SK-N-SH (cell line): ENCODE results near the gene WFIKKN1.

Experiments used
- CHD2 ChIP-seq: fragments of 150-350 bp; IDR thresholded peaks from 2 replicates; pipeline ENCODE4 v1.6.1; 2018; ENCODE audit warnings: low read length; ENCODE audit not compliant: partially characterized antibody
- CTCF ChIP-seq: fragments of 200-600 bp; sonication (generic); IDR thresholded peaks from 2 replicates; pipeline ENCODE4 v1.6.1; 2017; ENCODE audit warnings: antibody characterized with exemption, mild to moderate bottlenecking, moderate library complexity
- EP300 ChIP-seq, 2 experiments: IDR thresholded peaks; 2 replicates each; pipeline versions ENCODE4 v1.4.0 to v1.6.1; 2012; ENCODE audit warnings: borderline replicate concordance in 1 of 2, low read depth in 1 of 2, low read length in 1 of 2
- GABPA ChIP-seq: IDR thresholded peaks from 2 replicates; pipeline ENCODE4 v1.4.0; 2012; ENCODE audit warnings: low read depth, mild to moderate bottlenecking
- JUND ChIP-seq: IDR thresholded peaks from 2 replicates; pipeline ENCODE4 v1.4.0; 2012
- MAX ChIP-seq: IDR thresholded peaks from 2 replicates; pipeline ENCODE4 v1.4.0; 2012; ENCODE audit warnings: low read depth
- POLR2AphosphoS5 ChIP-seq: IDR thresholded peaks from 2 replicates; pipeline ENCODE4 v1.6.1; 2012; ENCODE audit warnings: low read depth, low read length
- RCOR1 ChIP-seq: fragments of 150-350 bp; IDR thresholded peaks from 2 replicates; pipeline ENCODE4 v1.6.1; 2017; ENCODE audit warnings: antibody characterized with exemption, low read length
- RFX5 ChIP-seq: IDR thresholded peaks from 2 replicates; pipeline ENCODE4 v1.6.1; 2012; ENCODE audit warnings: mild to moderate bottlenecking, improper control_type of control experiment, low read length
- SMC3 ChIP-seq: IDR thresholded peaks from 2 replicates; pipeline ENCODE4 v1.6.1; 2012; ENCODE audit warnings: low read depth, low read length, improper control_type of control experiment
- TAF1 ChIP-seq: IDR thresholded peaks from 2 replicates; pipeline ENCODE4 v1.6.1; 2012; ENCODE audit warnings: low read depth, mild to moderate bottlenecking, low read length, moderate library complexity, borderline replicate concordance
- TCF12 ChIP-seq: IDR thresholded peaks from 2 replicates; pipeline ENCODE4 v1.4.0; 2012
- YY1 ChIP-seq: IDR thresholded peaks from 2 replicates; pipeline ENCODE4 v1.4.0; 2012; ENCODE audit warnings: low read depth, mild to moderate bottlenecking
- ZBTB33 ChIP-seq: IDR thresholded peaks from 2 replicates; pipeline ENCODE4 v1.4.0; 2012; ENCODE audit warnings: low read depth, borderline replicate concordance

GRCh38 chr16:609316-609715, 21.5 kb upstream of the WFIKKN1 start:
- no peak for TF ChIP-seq POLR2AphosphoS5
- no peak for TF ChIP-seq CHD2
- TF ChIP-seq CTCF = no peak
- no peak for TF ChIP-seq SMC3
- no peak for TF ChIP-seq EP300 (IDR thresholded peaks at IDR 0.05; ENCODE audit: borderline replicate concordance in 1 of 2, low read depth in 1 of 2, low read length in 1 of 2)
- no peak for TF ChIP-seq MAX
- no peak for TF ChIP-seq RCOR1
- no peak for TF ChIP-seq TAF1
- no peak for TF ChIP-seq YY1
- no peak for TF ChIP-seq RFX5
- no peak for TF ChIP-seq ZBTB33
- no peak for TF ChIP-seq JUND
- TF ChIP-seq GABPA = no peak
- TF ChIP-seq TCF12 = no peak
